HepG2 (cell line): ENCODE measurements around the gene LRPAP1. TPM values are rescaled to one million over a fixed set of nuclear protein-coding genes. Genes with fewer than 3 reads are reported as not detected.

Experiments used
- ATAC-seq: fragments of 200-7000 bp; cut with Tn5 transposase; 3 replicates; pipeline ENCODE4 v1.9.1; 2020; ENCODE audit warnings: mild to moderate bottlenecking, moderate library complexity
- BruUV-seq: library from RNA; stranded (reverse); fragments of 400-500 nt; replicated peaks from 2 replicates; lab custom pipeline; 2021; lab: Mats Ljungman, UMichigan
- CTCF ChIA-PET: fragments of 300-600 bp; formaldehyde crosslinking; extraction: SDS; loops from one replicate; lab custom pipeline; 2021; ENCODE audit warnings: low total read pairs, inconsistent platforms, low intra/inter-chr PET ratio; lab: Yijun Ruan, JAX
- POLR2A ChIA-PET: fragments of 350-600 bp; sonication (Branson Sonifier 250); formaldehyde crosslinking; loops from one replicate; lab custom pipeline; 2020; ENCODE audit warnings: antibody characterized with exemption, inconsistent platforms; lab: Yijun Ruan, JAX
- DNase-seq: peaks from one replicate; pipeline ENCODE4 v3.0.0-alpha.2; 2015; ENCODE audit warnings: low spot score
- FAIRE-seq: peaks from 3 replicates; lab custom pipeline; 2011; peaks lifted over from hg19 to GRCh38; lab: Jason Lieb, UNC
- H2AFZ ChIP-seq: one replicate; pipeline ENCODE4 v1.6.1; 2011; ENCODE audit warnings: low read length, inconsistent platforms
- H3K27ac ChIP-seq: fragments of 300-600 bp; 3 replicates; pipeline ENCODE4 v1.8.0; 2011; ENCODE audit warnings: mixed run types, mild to moderate bottlenecking, mixed read lengths, low read length, inconsistent platforms; ENCODE audit not compliant: insufficient read depth; ENCODE audit errors: extremely low read length
- H3K27me3 ChIP-seq, 2 experiments: fragments of 200-600 bp in 1 of 2; 2 replicates in 1 of 2; 3 replicates in 1 of 2; pipeline versions ENCODE4 v1.6.0 to v1.8.0; 2011; ENCODE audit warnings: low read length in 2 of 2, mild to moderate bottlenecking in 2 of 2, moderate library complexity in 2 of 2, inconsistent platforms in 1 of 2; ENCODE audit not compliant: insufficient read depth in 2 of 2, control insufficient read depth in 1 of 2
- H3K36me3 ChIP-seq, 2 experiments: fragments of 200-600 bp in 1 of 2; replicated peaks in 1 of 2; 2 replicates in 1 of 2; 3 replicates in 1 of 2; pipeline versions ENCODE4 v1.5.1 to v1.8.0; 2011; ENCODE audit warnings: low read length in 2 of 2, inconsistent platforms in 1 of 2; ENCODE audit not compliant: insufficient read depth in 2 of 2, control insufficient read depth in 1 of 2
- H3K4me1 ChIP-seq: 2 replicates; pipeline ENCODE4 v1.5.1; 2012; ENCODE audit warnings: low read length, inconsistent platforms; ENCODE audit not compliant: insufficient read depth
- H3K4me2 ChIP-seq: 2 replicates; pipeline ENCODE4 v1.6.0; 2011; ENCODE audit warnings: low read depth, low read length, inconsistent platforms
- H3K4me3 ChIP-seq, 3 experiments: fragments of 200-600 bp in 1 of 3; sonication (generic), shearing (Covaris generic) in 1 of 3; replicated peaks in 1 of 3; 2 replicates each; pipeline ENCODE4 v1.5.1; 2011 to 2016; ENCODE audit warnings: low read length in 3 of 3, inconsistent platforms in 2 of 3, low read depth in 2 of 3, mild to moderate bottlenecking in 2 of 3, control low read depth in 1 of 3, mixed read lengths in 1 of 3; ENCODE audit not compliant: insufficient read depth in 1 of 3
- H3K79me2 ChIP-seq: one replicate; pipeline ENCODE4 v1.6.1; 2011; ENCODE audit warnings: low read length, inconsistent platforms; ENCODE audit not compliant: insufficient read depth
- H3K9ac ChIP-seq: 2 replicates; pipeline ENCODE4 v1.6.0; 2011; ENCODE audit warnings: mild to moderate bottlenecking, low read depth, low read length, inconsistent platforms; ENCODE audit not compliant: insufficient read depth
- H3K9me3 ChIP-seq: 2 replicates; pipeline ENCODE4 v1.5.1; 2012; ENCODE audit warnings: mild to moderate bottlenecking, low read length
- H4K20me1 ChIP-seq: 2 replicates; pipeline ENCODE4 v1.6.0; 2011; ENCODE audit warnings: inconsistent platforms, mild to moderate bottlenecking, low read length, moderate library complexity; ENCODE audit not compliant: insufficient read depth
- CTCF ChIP-seq: sonication (generic); formaldehyde crosslinking; IDR thresholded peaks from 2 replicates; pipeline ENCODE4 v1.5.0; 2020; ENCODE audit warnings: mild to moderate bottlenecking, missing genetic modification reagents, moderate library complexity
- GPN1 ChIP-seq: sonication (generic); formaldehyde crosslinking; IDR thresholded peaks from 2 replicates; pipeline ENCODE4 v1.5.1; 2020; ENCODE audit warnings: missing genetic modification reagents, borderline replicate concordance
- HOXD1 ChIP-seq: sonication (generic); formaldehyde crosslinking; IDR thresholded peaks from 2 replicates; pipeline ENCODE4 v1.5.0; 2020; ENCODE audit warnings: missing genetic modification reagents
- MNT ChIP-seq: fragments of 450-650 bp; IDR thresholded peaks from 2 replicates; pipeline ENCODE4 v1.6.1; 2016
- SIX4 ChIP-seq: sonication (generic); formaldehyde crosslinking; IDR thresholded peaks from 2 replicates; pipeline ENCODE4 v1.4.0; 2020; ENCODE audit warnings: missing genetic modification reagents
- WGBS: methylation state at CpG from one replicate; pipeline ENCODE4 v1.1.6; 2017; ENCODE audit warnings: low lambda C conversion rate; 5-methylcytosine and 5-hydroxymethylcytosine counted together
- in situ Hi-C: cut with HindIII; loops from 2 replicates; pipeline ENCODE4 v1.10.0; 2017; ENCODE audit warnings: low pct_unique_long_range_greater_than_20kb; ENCODE audit not compliant: extremely low pct_ligation_motif_present
- intact Hi-C: fragments of 100-400 bp; cut with micrococcal nuclease; formaldehyde crosslinking; loops from one replicate; pipeline ENCODE4 v1.10.0; 2022; ENCODE audit not compliant: unreplicated experiment
- polyA plus RNA-seq, 8 experiments: library from polyadenylated mRNA; depleted of rRNA in 3 of 8; stranded (reverse) in 7 of 8; unstranded in 1 of 8; fragments of >200 nt; fragmentation: Illumina TruSeq in 4 of 8; extraction: Trizol in 4 of 8; gene quantifications; 2 replicates each; pipeline versions ENCODE4 v1.2.1 to v1.2.3, GENCODE V29; 2011 to 2016; ENCODE audit warnings: low read depth in 4 of 8, missing spikeins in 1 of 8, mixed read lengths in 1 of 8; ENCODE audit not compliant: insufficient read depth in 1 of 8
- total RNA-seq, 5 experiments: library from RNA; depleted of rRNA; stranded (reverse); fragments of >200 nt; fragmentation: Illumina TruSeq; extraction: Trizol; gene quantifications; 2 replicates each; pipeline ENCODE4 v1.2.3, GENCODE V29; 2016; ENCODE audit warnings: low read depth in 1 of 5

LRPAP1 gene
- total and polyA plus RNA-seq, 2 of the 13 experiments (the other 11 are each of a cell fraction or from before 2014, with no cell fraction given): 153 to 191 TPM

GRCh38 chr4:3526456-3526855, 5.8 kb downstream of the LRPAP1 start:
- Histone ChIP-seq H3K79me2 (peaks cover 36% of the 10 kb centered on the region), H3K4me3 (no peak overlapping the region), H3K9ac (no peak overlapping the region), H3K36me3 (peaks cover 35 to 50% of the 10 kb centered on the region in 2 experiments), H4K20me1 (peaks cover 10% of the 10 kb centered on the region; the same call in 1 of the 2 replicates), H3K4me1 (peaks cover 22% of the 10 kb centered on the region), H3K4me2 (no peak overlapping the region), H3K9me3 (no peaks in the 10 kb centered on the region), H2AFZ (no peak overlapping the region), H3K27ac (no peak overlapping the region), H3K27me3 (no peaks in the 10 kb centered on the region; a peak in 1 of 5 replicates)
- in situ Hi-C loops (no loop called here), intact Hi-C loops (no loop called here)
- TF ChIP-seq CTCF (no peak), SIX4 (CRISPR knock-in tag) (no peak), HOXD1 (CRISPR knock-in tag) (no peak), GPN1 (CRISPR knock-in tag) (no peak), MNT (no peak)
- CTCF ChIA-PET: no interaction called here
- WGBS: 97% methylated on average over 19 of the region's 19 CpGs
- FAIRE-seq (no peak), ATAC-seq (no peak), DNase-seq (no peak)
- no TSS peak for BruUV-seq
- POLR2A ChIA-PET: interaction anchor here (1.0 kb wide), 1 partner anchor 12 kb away, joined by 3 read pairs; no protein-coding TSS in a partner anchor
